Activated T-helper 1 cell treated with Interleukin-2 at 50 U/mL for 16 hours (primary cell): ENCODE results near the gene VPS33B.

ENCODE experiments used
- DNase-seq: peaks from one replicate; pipeline ENCODE4 v3.0.0-alpha.2; 2020; ENCODE audit warnings: low read depth

The VPS33B gene

DNA sequence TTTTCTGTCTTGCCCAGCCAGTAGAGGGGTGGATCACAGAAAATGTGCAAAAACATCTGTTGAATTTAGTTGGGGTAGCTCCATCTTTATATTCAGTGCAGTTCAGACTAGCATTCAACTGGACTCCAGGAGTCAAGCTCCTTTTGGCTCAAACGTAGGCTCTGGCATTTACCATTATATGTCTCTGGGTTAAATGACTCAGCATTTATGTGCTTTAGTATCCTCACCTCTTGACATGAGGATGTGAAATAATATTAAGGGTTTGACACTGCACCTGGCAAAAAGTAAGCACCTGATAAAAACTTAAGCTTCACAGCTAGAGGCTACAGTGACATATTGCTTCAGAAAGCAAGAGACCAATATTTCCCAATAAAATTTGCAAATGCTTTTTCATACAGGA, 42.8 kb downstream of the VPS33B start:
- no peak for DNase-seq

DNA sequence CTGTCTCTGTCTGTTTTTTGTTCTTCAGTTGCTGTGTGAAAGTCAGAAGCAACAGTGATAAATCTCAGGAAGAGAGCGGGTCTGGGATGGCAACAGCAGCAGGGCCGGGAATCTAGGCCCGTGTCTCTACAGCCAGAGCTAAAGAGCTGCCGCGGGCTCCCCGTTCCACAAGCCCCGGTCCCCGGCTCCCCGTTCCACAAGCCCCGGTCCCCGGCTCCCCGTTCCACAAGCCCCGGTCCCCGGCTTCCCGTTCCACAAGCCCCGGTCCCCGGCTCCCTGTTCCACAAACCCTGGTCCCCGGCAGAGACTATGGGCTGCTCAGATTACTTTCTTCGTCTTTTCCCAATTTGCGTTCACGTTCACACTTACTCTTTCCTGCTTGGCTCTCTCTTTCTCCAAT, 48.2 kb downstream of the VPS33B start:
- DNase-seq, result no peak

DNA sequence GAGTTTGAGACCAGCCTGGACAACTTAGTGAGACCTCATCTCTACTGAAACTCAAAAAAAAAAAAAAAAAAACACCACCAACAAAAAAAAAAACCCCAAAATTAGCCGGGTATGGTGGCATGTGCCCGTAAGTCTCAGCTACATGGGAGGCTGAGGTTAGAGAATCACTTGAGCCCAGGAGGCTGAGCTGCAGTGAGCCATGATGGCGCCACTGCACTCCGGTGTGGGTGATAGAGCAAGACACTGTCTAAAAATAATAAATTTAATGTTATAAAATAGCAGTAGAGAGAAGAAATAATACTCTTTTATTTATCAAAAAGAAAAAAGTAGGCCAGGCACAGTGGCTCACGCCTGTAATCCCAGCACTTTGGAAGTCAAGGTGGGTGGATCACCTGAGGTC, 50.3 kb downstream of the VPS33B start:
- DNase-seq, result no peak

DNA sequence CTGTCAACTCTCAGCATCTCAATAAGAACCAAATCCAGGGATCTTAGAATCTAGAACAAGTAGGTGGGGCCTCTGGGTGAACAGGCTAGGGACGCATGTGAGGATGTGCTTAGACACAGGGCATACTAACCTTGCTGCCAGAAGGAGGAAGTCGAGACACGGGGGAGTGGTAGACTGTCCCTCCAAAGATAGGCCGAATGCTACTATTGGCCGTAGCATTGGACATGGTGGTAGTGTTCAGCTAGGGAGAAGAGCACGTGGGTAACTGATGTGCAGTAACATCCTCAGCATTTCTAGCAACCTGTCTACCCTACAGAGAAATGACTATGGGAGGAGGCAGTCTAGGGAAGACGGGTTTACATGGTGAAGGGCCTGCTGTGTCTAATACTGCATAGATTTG, 52.1 kb downstream of the VPS33B start:
- no peak for DNase-seq

DNA sequence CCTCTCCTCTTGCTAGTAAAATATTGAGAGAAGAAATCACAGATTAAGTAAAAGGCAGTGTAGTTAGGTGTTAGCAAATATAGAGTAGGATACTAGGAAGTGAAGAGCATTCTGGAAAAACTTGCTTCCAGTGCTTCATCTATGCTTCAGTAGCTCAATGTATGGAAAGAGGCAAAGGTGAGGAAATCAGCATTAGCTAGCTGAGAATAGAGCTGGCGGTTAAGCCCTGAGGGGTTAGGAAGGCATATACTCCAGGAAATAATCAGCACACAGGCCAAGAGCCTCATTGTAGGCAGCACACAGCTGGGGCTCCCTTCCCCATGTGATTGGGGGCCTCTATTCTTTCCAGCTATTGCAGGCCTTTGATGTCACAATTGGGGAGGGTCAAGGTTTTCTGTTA, 54.0 kb downstream of the VPS33B start:
- DNase-seq, result no peak

DNA sequence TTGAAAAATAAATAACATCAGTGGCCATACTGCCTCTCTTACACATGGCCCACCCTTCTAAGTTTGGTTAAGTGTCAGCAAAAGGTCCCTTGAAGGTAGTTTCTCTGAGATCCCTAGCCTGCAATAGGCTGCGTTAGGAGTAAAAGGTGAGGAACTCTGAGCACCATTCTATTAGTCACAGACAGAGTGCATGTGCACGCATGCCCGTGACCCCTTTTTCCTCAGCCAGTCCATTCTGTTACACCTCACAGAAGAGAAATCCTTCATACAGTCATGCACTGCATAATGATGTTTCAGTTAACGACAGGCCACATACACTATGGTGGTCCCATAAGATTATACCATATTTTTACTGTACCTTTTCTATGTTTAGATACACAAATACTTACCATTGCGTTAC, 55.2 kb downstream of the VPS33B start:
- DNase-seq, result no peak

DNA sequence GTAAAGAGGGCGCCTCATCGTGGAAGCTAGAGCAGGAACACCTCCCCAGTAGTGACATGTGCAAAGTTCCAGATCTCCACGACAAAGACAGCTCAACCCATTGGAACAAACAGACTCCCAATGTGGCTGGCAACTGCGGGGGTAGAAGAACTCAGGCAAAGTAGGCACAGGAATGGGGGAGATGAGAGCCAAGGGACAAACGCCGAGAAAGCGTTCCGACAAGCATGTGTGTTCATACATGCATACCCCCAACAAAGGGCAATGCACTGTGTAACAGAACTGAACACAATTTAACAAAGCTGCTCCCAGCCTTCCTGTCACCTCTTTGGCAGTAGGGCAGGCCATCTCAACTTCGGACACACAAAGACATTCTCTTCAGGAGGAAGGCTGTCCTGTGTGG, 56.1 kb downstream of the VPS33B start:
- DNase-seq, result no peak

DNA sequence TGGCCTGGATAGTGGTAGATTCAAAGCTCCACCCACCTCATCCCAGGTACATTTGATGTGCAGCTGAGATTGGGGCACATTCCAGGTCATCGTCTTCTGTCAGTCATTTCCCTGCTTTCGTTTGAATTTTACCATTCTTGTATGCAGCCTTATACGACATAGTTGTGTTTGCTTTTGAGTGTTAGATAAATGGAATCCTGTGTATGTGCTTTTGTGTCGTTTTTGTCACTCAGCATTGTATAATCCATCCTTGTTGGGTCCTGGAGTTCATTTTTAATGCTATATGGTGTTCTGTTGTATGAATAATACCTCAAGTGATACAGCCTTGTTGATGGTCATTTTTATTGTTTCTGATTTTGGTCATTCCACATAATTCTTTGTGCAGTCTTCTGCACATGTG, 60.4 kb downstream of the VPS33B start:
- no peak for DNase-seq

DNA sequence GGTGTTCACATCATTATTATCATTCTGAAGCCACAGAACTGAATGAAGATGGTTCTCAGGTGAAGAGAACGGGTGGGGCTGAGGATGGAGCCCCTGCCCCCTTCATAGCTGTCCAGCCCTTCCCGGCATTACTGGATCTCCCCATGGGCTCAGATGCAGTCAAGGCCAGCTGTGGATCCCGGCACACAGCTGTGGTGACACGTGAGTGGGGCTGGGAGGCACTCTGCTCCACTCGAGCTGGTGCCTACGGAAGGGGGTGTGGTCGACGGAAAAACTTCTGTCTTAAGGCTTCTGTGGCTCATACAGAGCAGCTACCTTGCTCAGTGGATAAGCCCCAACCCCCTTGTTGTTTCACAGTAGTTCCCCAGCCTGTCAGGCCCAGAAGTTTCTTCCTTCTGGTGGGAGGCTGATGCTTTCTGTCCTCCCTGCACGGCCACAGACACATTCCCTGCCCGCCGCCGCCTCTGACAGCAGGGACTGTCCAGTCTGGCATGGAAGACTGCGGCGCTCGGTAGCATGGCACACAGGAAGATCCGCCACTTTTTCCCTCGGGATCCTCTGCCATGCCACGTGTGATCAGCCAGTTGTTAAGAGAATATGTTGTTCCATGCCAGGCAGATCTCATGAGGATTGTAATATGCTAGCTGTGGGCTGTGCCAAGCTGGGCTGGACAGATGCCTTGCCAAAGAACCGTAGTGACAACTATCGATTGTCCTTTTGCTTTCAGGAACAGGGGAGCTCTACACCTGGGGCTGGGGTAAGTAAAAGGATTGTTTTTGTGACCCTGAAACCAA, 61.9 kb downstream of the VPS33B start:
- DNase-seq, result no peak

DNA sequence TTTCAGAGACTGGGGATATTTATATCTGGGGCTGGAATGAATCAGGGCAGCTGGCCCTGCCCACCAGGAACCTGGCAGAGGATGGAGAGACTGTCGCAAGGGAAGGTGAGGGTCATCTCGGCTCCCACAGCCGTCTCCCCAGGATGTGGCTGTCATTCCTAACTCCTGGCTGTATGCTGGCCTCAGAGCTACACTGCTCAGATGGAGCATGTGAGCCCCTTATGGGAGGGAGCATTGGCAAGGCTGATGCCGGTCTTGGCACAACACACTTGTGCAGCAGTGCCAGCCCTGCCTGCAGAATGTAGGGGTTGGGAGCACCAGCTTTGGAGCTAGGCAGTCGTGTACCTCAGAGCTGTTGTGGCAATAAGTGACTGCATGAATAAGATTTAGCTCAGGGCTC, 62.5 kb downstream of the VPS33B start:
- DNase-seq, result no peak

DNA sequence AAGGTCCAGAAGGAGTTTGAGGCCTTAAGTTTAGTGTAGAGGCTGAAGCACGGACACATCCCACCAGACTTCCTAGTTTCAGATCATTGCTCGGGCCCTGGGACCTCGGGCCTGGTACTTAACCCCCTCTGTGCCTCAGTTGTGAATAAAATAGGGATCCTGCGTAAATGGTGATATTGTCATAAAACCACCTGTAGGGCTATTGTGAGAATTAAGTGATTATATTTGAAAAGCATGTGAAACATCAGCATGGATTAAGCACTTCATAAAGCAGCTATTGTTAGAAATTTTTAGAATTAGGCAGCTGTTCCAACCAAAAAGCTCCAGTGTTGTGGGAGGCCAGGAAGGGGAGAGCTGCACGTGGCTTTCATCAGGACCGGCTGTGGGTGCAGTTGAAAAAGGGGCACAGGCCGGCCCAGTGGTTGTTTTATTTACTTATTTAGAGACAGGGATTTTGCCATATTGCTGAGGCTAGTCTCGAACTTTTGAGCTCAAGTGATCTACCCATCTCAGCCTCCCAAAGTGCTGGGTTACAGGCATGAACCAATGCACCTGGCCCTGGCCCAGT, 63.3 kb downstream of the VPS33B start:
- no peak for DNase-seq

DNA sequence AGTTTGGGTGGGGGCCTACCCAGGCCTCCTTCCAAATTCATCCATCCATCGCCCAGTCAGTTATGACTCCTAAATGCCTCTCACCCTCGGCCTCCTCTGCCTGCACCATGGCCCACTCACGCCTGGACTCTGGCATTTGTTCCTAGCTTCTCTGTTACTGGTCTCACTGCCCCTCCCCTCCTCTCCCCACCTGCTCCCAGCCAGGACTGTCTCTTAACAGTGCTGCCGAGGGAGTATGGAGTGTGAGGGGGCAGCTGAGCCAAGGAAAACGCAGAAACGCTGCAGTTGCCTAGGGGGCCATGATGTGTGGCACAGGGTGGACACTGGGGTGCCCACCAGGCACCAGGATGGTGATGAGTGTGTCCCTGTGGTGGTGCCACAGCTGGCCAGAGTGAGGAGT, 64.6 kb downstream of the VPS33B start:
- DNase-seq, result no peak

DNA sequence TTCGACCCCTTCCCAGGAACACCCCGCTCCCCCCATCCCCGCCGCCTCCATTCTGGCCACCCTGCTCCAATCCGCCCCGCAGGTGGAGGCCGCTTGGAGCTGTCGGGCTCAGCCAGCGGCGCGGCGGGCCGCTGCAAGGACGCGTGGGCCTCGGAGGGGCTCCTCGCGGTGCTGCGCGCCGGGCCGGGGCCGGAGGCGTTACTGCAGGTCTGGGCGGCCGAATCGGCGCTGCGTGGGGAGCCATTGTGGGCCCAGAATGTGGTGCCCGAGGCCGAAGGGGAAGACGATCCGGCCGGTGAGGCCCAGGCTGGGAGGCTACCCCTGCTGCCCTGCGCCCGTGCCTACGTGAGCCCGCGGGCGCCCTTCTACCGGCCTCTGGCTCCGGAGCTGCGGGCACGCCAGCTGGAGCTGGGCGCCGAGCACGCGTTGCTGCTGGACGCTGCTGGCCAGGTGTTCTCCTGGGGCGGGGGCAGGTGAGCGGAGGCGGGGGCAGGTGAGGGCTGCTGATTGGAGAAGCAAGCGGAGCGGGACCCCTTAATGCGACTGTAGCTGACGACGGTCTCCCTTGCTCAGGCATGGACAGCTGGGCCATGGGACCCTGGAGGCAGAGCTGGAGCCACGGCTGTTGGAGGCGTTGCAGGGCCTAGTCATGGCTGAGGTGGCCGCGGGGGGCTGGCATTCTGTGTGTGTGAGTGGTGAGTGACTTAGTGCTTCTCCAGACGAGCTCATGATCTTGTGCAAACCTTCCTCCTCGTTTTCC, 65.2 kb downstream of the VPS33B start:
- DNase-seq, result no peak

DNA sequence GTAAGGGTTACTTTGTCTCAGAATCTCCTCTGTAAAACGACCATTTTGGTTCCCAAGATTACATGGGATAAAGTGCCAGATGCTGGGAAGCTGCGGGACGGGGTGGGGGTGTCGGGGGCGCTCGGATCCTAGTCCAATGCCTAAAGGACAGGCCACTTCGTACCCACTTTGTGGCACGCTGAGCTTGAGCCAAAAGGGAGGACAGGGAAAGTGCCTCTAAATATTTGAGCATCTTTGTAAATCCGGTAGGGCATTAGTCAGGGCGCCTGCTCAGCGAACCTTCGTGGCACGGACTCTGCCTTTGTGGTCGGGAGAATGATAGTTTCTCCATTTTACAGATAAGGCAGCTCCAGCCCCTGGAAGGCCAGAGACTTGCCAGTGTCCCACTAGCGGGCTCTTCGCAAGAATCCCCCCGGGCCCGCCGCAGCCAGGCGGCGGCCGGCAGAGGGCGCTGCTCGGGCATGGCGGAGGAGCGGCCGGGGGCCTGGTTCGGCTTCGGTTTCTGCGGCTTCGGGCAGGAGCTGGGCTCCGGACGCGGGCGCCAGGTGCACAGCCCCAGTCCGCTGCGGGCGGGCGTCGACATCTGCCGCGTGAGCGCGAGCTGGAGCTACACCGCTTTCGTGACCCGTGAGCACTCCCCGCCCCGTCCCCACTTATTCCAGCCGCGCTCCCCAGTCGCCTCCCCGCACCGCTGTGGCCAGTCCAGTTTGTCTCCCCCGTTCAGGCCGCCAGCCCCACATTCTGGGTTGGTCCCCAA, 65.9 kb downstream of the VPS33B start:
- peak; percentile 52 for DNase-seq

DNA sequence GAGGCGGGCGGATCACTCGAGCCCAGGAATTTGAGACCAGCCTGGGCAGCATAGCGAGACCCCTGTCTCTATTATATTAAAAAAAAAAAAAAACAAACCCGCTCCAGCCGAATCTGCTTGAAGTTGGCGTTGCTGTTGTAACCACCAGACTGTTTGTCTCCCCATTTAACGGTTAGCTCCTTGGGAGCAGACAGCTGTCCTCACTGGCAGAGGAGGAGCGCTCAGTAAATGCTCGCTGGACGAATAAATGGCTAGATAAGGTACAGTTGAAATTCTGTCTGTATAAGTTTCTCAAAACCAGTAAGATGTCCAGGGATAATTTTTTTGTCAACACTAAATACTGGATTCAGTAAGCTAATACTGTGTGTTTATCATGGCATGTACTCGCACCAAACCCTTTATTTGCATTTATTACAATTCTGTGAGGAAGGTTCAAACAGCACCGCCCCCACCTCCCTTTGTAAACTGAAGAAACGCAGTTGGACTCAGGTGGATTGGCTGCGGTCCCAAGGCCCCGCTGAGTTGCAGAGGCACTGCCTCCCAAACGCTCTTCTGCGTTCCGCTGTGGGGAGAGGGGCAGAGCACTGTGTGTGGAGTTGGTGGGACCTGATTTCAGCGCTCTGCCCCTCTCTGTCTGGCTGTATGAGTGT, 66.6 kb downstream of the VPS33B start:
- no peak for DNase-seq

DNA sequence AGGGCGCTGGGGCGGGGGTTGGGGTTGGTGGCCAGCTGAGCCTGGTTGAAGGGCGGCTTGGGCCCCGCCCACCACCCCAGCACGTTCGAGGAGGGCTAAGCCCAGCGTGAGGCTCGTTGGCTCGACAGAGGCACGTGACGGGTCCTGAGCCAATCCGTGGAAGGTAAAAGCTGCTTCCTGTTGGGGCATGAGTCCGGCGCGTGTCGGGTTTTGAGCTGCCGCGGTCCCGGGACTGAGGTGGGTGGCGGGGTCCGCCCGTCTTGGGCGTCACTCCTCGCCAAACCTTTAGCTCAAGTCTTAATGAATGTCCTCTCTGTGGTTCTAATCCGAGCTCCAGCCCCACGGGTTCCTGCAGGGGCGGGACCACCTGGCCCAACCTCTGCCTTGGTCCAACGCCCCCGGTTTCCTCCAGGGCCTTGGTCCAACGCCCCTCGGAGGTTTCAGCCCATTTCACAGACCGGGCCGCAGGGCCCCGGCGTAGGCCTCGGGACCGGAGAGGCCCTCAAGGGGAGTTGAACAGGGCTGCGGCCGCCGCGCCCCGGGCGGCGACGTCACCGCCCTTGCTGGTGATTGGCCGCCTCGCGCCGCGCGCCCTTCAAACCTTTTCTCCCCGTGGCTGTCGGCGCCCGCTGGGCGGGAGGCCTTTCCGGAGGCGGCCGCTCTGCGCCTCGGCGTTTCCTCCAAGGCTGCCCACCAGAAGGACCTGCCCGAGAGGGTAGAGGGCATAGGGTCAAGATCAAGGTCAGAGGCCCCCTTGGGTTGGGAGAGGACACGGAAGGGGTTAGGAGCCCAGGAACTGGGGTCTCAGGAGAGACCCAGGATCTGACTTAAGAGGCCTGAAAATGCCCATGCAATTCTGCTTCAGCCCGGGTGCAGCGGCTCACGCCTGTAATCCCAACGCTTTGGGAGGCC, 67.4 kb downstream of the VPS33B start, which contains the start of gene RCCD1:
Gene RCCD1 (plus strand): TSS at position 173 of the 912 bp plus-strand sequence. CDS start 1,851 bp downstream, outside the sequence.
- DNase-seq, result peak; percentile 78

DNA sequence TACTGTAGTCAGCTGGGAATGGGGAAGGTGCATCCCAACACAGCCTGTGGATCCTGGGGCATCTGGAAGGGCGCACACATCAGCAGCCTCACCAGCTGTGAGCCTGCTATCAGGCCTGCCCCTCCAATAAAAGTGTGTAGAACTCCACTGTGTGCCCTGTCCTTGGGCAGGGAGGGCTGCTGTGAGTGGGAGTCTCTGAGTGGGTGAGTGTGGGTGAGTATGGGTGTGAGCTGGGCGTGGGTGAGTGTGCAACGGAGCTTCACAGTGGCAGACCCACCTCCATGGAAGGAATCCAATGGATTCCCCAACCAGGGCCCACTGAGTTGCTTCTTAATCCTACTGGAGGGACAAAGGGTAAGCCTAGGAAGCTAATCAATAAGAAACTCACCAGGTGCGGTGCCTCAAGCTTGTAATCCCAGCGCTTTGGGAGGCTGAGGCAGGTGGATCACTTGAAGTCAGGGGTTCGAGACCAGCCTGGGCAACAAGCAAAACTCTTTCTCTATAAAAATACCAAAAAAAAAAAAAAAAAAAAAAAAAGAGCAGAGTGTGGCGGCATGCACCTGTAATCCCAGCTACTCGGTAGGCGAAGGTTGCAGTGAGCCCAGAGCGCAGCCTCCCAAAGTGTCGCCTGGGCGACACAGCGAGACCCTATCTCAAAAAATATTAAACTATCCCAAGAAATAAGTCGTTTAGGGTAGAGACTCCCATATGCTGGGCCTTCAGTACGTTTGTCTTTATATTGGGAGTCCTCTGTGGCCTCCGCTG, 68.3 kb downstream of the VPS33B start:
- no peak for DNase-seq

DNA sequence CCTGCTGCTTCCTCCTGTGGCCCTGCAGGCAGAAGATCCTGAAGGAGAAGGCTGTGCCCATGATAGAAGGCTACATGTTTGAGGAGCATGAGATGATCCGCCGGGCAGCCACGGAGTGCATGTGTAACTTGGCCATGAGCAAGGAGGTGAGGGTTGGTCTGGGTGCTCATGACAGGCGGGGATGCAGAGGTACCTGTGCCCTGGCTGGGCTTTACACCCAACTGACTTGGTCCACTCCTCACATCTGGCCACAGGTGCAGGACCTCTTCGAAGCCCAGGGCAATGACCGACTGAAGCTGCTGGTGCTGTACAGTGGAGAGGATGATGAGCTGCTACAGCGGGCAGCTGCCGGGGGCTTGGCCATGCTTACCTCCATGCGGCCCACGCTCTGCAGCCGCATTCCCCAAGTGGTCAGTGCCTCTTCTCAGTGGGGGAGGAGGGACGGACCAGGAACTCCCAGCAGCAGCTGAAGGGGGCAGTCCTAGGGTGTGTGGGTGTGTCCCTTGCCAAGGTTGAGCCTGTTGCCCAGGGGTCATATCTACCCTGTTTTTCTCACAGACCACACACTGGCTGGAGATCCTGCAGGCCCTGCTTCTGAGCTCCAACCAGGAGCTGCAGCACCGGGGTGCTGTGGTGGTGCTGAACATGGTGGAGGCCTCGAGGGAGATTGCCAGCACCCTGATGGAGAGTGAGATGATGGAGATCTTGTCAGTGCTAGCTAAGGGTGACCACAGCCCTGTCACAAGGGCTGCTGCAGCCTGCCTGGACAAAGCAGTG, 69.3 kb downstream of the VPS33B start:
- DNase-seq, result no peak

DNA sequence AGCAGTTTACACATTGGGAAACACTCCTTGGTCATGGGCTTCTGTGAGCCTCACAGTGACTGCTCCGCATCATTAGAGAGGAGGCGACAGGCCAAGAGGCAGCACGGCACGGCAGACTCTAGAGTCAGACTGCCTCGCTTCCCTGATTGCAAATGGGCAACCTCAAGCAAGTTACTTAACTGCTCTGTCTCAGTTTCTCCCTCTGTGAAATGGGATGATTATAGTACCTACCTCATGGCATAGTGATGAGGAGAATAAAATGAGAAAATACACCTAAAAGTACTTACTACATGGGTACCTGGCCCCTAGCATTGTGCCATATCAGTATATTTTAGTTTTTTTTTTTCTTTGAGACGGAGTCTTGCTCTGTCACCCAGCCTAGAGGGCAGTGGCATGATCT, 71.7 kb downstream of the VPS33B start:
- DNase-seq, result no peak
